CD4-positive, alpha-beta T cell treated with Interleukin-21 for 1 hour (primary cell): ENCODE data around the gene COL5A1.

ENCODE experiments used
- DNase-seq: peaks from one replicate; pipeline ENCODE4 v3.0.0-alpha.2; 2020

Gene COL5A1

GRCh38 chr9:134777153-134777552, 135.6 kb downstream of the COL5A1 start:
- DNase-seq = no peak

DNA sequence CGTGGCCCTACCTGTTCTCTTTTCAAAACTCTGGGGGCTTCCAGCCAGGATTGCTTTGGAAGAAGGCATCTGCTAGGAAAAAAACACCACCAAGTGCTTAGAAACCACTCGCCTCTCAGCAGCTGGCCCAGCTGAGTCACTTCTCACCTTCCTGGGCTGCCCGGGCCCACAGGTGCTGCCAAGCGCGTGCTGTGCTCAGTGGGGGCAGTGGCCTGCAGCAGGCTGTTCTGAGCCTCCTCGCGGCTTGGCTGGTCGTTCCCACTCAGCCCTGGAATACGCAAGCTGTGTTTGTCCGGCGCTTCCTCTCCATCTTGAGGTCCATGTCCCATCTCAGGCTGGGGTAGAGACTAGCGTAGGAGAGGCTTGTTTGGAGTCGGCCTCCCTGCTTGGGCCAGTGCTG, 136.6 kb downstream of the COL5A1 start:
- DNase-seq = no peak

GRCh38 chr9:134778841-134779411, 137.3 kb downstream of the COL5A1 start:
- DNase-seq = no peak

DNA sequence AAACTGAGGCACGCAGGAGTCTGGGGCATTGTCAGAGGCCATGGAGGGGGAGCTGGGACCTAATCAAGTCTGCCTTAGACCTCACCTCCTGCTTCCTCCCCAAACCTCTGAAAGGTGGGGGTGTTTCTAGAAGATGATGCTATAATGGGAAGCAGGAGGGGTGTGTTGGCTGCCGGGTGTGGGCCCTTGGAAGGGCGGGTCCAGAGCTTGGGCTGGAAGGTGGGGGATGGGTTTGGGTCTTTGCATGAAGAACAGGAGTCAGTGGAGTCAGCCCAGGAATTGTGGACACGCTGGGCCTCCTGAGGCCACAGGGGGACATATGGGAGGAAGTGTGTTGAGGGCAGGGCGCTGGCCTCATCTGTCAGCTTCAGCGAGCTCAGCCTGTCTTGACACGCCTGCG, 138.0 kb downstream of the COL5A1 start:
- DNase-seq = no peak

DNA sequence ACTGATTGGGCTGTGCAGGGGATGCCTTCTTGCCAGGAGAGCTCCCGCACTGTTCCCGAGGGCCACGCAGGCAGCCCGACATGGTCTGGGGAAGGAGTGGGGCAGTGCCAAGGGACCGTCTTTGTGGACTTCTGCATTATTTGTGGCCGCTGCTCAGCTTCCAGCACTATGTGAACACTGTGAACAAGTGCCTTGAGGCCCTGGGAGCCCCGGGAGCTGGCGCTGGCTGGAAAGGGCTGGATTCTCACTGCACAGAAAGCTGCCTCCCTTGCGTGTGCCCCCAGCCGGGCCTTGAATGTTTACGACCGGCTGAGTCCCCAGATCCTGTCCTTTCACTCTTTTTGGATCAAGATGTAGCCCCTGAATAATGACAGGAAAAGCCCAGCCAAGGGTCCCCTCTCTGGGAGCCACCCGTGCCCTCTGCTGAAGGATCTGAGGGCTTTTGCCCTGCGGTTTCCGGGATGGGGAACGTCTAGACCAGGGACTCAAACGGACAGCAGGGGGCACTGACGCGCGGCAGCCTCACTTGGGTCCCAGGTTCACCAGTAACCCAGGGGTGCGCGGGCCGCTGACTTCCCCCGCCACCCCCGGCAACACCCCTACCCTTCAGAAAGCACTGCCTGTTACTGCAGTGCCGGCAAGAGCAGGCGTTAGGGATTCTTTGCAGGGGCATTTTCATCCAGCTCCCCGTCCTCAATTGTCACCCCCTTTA, 140.1 kb downstream of the COL5A1 start:
- no peak for DNase-seq

GRCh38 chr9:134782921-134783698, 141.5 kb downstream of the COL5A1 start:
- DNase-seq = no peak

DNA sequence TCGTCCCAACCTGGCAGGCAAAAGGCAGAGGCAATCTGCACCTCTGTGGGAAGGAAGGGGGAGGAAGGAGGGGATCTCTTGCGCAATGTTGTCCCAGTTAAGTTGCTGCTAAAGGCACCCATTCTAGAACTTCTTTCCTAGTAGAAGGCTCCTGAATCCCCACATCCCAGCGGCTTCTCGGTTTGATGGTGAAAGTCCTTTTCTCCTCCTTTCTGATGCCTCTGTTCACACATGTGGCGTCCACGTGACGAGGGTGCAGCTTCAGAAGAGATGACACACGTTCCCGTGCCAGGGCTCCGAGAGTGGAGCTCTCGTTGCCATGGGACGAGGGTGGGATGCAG, 142.1 kb downstream of the COL5A1 start:
- DNase-seq = no peak

GRCh38 chr9:134784577-134785305, 143.1 kb downstream of the COL5A1 start:
- DNase-seq = no peak

GRCh38 chr9:134785325-134786108, 143.9 kb downstream of the COL5A1 start:
- no peak for DNase-seq

DNA sequence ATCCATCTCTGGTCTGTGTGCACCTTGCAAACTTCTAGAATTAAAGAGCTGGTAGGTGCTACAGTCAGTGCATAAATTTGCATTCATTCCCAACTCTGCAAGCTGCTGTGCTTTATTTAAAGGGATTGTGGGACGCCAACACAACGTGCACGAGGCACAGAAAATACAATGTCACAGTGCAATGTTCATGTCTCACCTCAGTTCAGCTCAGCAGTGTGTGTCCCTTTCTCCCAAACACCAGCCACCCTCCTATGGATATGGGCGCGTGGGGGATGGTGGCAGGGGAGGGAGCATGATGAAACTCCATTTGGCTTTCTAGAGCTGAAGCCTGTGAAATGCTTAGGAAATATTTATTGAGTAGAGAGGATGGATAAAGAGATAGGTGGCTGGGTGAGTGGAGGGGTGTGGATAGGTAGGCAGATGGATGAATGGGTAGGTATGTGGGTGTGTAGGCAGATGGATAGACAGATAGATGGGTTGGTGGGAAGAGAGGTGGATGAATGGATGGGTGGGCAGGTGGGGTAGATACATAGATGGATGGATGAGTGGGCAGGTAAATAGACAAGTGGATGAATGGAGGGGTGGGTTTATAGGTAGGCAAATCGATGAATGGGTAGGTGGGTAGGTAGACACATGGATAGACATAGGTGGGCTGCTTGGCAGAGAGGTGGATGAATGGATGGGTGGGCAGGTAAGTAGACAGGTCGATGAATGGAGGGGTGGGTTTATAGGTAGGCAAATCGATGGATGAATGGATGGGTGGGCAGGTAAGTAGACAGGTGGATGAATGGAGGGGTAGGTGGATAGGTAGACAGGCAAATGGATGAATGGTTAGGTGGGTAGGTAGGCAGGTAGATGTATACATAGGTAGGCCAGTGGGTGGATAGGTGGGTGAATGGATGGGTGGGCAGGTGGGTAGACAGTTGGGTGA, 146.3 kb downstream of the COL5A1 start:
- no peak for DNase-seq

GRCh38 chr9:134789168-134789567, 147.6 kb downstream of the COL5A1 start:
- no peak for DNase-seq

- no peak for DNase-seq
Observed at GRCh38 chr9:134791009-134791408, 149.4 kb downstream of the COL5A1 start.

GRCh38 chr9:134792627-134793026, 151.0 kb downstream of the COL5A1 start:
- DNase-seq = no peak

GRCh38 chr9:134793288-134794188, 151.9 kb downstream of the COL5A1 start:
- no peak for DNase-seq

GRCh38 chr9:134794663-134795370, 153.2 kb downstream of the COL5A1 start:
- DNase-seq = no peak

DNA sequence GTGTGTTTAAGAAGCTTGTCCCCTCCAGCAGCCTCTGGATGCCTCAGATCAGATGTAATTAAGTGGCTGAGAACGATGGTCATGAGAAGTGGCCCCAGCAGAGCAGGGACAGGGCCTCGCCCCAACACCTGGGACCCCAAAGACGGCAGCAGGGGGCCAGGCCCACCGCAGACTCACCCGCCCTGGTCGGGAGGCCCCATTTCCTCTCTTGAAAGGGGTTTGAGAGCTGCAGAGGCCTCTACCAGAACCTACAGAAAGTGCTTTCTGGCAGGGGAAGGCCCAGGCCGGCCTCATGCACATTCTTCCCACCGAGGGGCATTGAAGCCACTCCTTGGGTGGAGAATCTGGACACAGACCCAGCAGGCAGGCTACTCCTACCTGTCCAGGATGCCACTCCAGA, 153.8 kb downstream of the COL5A1 start:
- no peak for DNase-seq

DNA sequence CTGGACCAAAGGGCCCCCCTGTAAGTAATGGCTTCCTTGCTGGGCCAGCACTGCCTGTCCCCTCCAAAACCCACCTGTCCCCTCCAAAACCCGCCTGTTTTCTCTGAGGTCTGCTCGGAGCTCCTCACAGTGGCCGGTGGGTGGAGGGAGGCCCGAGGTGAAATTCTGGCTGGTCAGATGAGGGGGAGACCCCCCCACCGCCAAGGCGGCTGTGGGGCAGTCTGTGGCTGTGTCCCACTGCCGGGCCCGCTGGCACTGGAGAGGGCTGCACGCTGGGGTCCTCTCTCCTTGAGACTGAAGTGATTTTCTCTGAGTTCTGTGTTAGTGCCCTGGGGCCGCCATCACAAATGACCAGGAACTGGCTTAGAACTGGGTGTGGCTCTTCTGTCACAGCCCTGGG, 155.3 kb downstream of the COL5A1 start:
- no peak for DNase-seq

GRCh38 chr9:134800791-134801339, 159.3 kb downstream of the COL5A1 start:
- DNase-seq = no peak

DNA sequence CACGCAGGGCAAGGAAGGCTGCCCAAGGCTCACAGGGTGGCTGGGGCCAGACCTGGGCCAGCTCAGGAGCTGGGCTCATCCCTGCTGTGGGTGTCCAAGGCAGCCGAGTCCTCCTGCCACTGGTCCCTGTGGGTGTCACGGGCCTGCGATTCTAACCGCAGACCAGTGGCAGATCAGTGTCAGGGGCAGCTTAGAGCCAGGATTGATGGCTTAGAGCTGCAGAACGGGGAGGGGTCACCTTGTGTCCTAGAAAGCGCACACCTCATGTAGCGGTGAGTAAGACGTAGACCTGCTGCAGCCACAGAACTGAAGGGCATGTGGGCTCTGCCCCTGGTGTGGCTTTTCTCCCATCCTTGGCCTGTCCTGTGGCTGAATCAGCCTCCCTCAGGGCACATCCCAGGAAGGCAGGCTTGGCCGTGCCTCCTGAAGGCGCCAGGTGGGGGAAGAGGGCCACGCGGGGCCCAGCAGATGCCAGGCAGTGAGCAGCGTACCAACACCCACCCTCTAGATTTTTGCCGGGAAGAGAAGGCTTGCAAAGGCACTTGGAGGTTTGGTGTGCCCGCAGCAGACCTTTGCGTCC, 160.7 kb downstream of the COL5A1 start:
- DNase-seq = no peak
